Stimulated activated CD4-positive, alpha-beta T cell treated with anti-CD3 and anti-CD28 coated beads, TNF-alpha, amount 100 ng/mL, for 1 hour (primary cell): ENCODE data around the gene CACNA2D1.

Source experiments
- DNase-seq, 3 donors: peaks; one replicate each; pipeline ENCODE4 v3.0.0-alpha.2; 2020; ENCODE audit warnings: low read depth in 3 of 3, low spot score in 1 of 3

The CACNA2D1 gene

GRCh38 chr7:82010416-82010815 lies 433.2 kb downstream of the CACNA2D1 start:
- no peak for DNase-seq

- no peak for DNase-seq
Observed at GRCh38 chr7:82007315-82007714, 436.3 kb downstream of the CACNA2D1 start.

GRCh38 chr7:82005056-82005455 lies 438.5 kb downstream of the CACNA2D1 start:
- DNase-seq, result no peak

GRCh38 chr7:81993186-81993585 lies 450.4 kb downstream of the CACNA2D1 start:
- DNase-seq, result no peak

GRCh38 chr7:81990395-81990794 lies 453.2 kb downstream of the CACNA2D1 start:
- DNase-seq, result no peak

- DNase-seq, result no peak
Observed at GRCh38 chr7:81986723-81987470, 456.7 kb downstream of the CACNA2D1 start.

- DNase-seq, result no peak
Observed at GRCh38 chr7:81983406-81983805, 460.2 kb downstream of the CACNA2D1 start.

GRCh38 chr7:81973117-81973516 lies 470.5 kb downstream of the CACNA2D1 start:
- DNase-seq, result no peak

GRCh38 chr7:81960026-81960425 lies 483.6 kb downstream of the CACNA2D1 start:
- no peak for DNase-seq

GRCh38 chr7:81957517-81957916 lies 486.1 kb downstream of the CACNA2D1 start:
- no peak for DNase-seq

GRCh38 chr7:81956520-81956919 lies 487.1 kb downstream of the CACNA2D1 start:
- no peak for DNase-seq

- no peak for DNase-seq
Observed at GRCh38 chr7:81949306-81949705, 494.3 kb downstream of the CACNA2D1 start.

- no peak for DNase-seq
Observed at GRCh38 chr7:81944058-81944457, 499.5 kb downstream of the CACNA2D1 start.

GRCh38 chr7:81937091-81937490 lies 506.5 kb downstream of the CACNA2D1 start:
- no peak for DNase-seq

GRCh38 chr7:81934596-81935301 lies 508.8 kb downstream of the CACNA2D1 start:
- DNase-seq, result no peak

GRCh38 chr7:81932936-81933335 lies 510.6 kb downstream of the CACNA2D1 start:
- DNase-seq, result no peak

- DNase-seq, result no peak
Observed at GRCh38 chr7:81929386-81929785, 514.2 kb downstream of the CACNA2D1 start.

- no peak for DNase-seq
Observed at GRCh38 chr7:81926154-81926553, 517.4 kb downstream of the CACNA2D1 start.

GRCh38 chr7:81925530-81925929 lies 518.0 kb downstream of the CACNA2D1 start:
- DNase-seq, result no peak

GRCh38 chr7:81924494-81924893 lies 519.1 kb downstream of the CACNA2D1 start:
- no peak for DNase-seq

- no peak for DNase-seq
Observed at GRCh38 chr7:81919494-81919893, 524.1 kb downstream of the CACNA2D1 start.

GRCh38 chr7:81908220-81908619 lies 535.4 kb downstream of the CACNA2D1 start:
- DNase-seq, result no peak

GRCh38 chr7:81903115-81903514 lies 540.5 kb downstream of the CACNA2D1 start:
- no peak for DNase-seq
